K562 (cell line): ENCODE results near the gene USP10. TPM values are rescaled to one million over a fixed set of nuclear protein-coding genes. Genes with fewer than 3 reads are reported as not detected.

Source experiments
- BDP1 ChIP-seq: IDR thresholded peaks from 3 replicates; pipeline ENCODE4 v1.6.1; 2011; ENCODE audit not compliant: insufficient read length, insufficient read depth
- COPS2 ChIP-seq: fragments of 450-650 bp; conservative IDR thresholded peaks from 2 replicates; pipeline ENCODE4 v1.6.1; 2016; ENCODE audit warnings: mild to moderate bottlenecking, moderate library complexity
- DIDO1 ChIP-seq: fragments of 450-650 bp; IDR thresholded peaks from 2 replicates; pipeline ENCODE4 v1.6.1; 2016; ENCODE audit warnings: low read depth, missing biosample characterization, missing genetic modification characterization
- FOXK2 ChIP-seq, 2 experiments: fragments of 450-650 bp; IDR thresholded peaks in 1 of 2; conservative IDR thresholded peaks in 1 of 2; 2 replicates each; pipeline ENCODE4 v1.6.1; 2016; ENCODE audit warnings: low read depth in 2 of 2, mild to moderate bottlenecking in 1 of 2
- HDGF ChIP-seq: fragments of 450-650 bp; IDR thresholded peaks from 2 replicates; pipeline ENCODE4 v1.6.1; 2016
- KAT8 ChIP-seq: fragments of 450-650 bp; IDR thresholded peaks from 2 replicates; pipeline ENCODE4 v1.6.1; 2016; ENCODE audit warnings: low read depth, mild to moderate bottlenecking
- MCM2 ChIP-seq: fragments of 450-650 bp; IDR thresholded peaks from 2 replicates; pipeline ENCODE4 v1.6.1; 2017; ENCODE audit warnings: low read depth, mild to moderate bottlenecking
- NCOA6 ChIP-seq: fragments of 450-650 bp; IDR thresholded peaks from 2 replicates; pipeline ENCODE4 v1.6.1; 2017; ENCODE audit warnings: mild to moderate bottlenecking
- NKRF ChIP-seq: fragments of 450-650 bp; IDR thresholded peaks from 2 replicates; pipeline ENCODE4 v1.6.1; 2016; ENCODE audit warnings: borderline replicate concordance
- NR2F6 ChIP-seq: fragments of 450-650 bp; formaldehyde crosslinking; IDR thresholded peaks from 2 replicates; pipeline ENCODE4 v1.4.0; 2020; ENCODE audit warnings: mild to moderate bottlenecking
- PCBP2 ChIP-seq: fragments of 200-400 bp; formaldehyde crosslinking; IDR thresholded peaks from 2 replicates; pipeline ENCODE4 v1.6.1; 2018; ENCODE audit warnings: low read length, low read depth, mild to moderate bottlenecking, moderate library complexity; ENCODE audit not compliant: poor library complexity, severe bottlenecking
- POLR2G ChIP-seq: fragments of 200-400 bp; formaldehyde crosslinking; IDR thresholded peaks from 2 replicates; pipeline ENCODE4 v1.6.1; 2017; ENCODE audit warnings: low read depth, mild to moderate bottlenecking, antibody characterized with exemption, low read length, moderate library complexity
- SMARCC2 ChIP-seq: fragments of 450-650 bp; IDR thresholded peaks from 2 replicates; pipeline ENCODE4 v1.6.1; 2017; ENCODE audit warnings: antibody characterized with exemption, moderate library complexity, mild to moderate bottlenecking, low read depth
- TEAD1 ChIP-seq, 2 experiments: fragments of 450-650 bp in 1 of 2; sonication (generic) in 1 of 2; formaldehyde crosslinking; IDR thresholded peaks; 2 replicates each; pipeline versions ENCODE4 v1.4.0 to v1.8.0; 2020 to 2022; ENCODE audit warnings: mild to moderate bottlenecking in 2 of 2, missing genetic modification reagents in 1 of 2
- TFAM ChIP-seq: fragments of 250-450 bp; sonication (Bioruptor Pico); conservative IDR thresholded peaks from 2 replicates; pipeline ENCODE4 v1.5.0; 2021; ENCODE audit warnings: mild to moderate bottlenecking, moderate library complexity
- ZBTB34 ChIP-seq: fragments of 250-450 bp; sonication (Bioruptor Pico); IDR thresholded peaks from 2 replicates; pipeline ENCODE4 v1.8.0; 2021; ENCODE audit warnings: mild to moderate bottlenecking, moderate library complexity
- ZBTB9 ChIP-seq: fragments of 450-650 bp; formaldehyde crosslinking; IDR thresholded peaks from 2 replicates; pipeline ENCODE4 v1.4.0; 2020; ENCODE audit warnings: mild to moderate bottlenecking, moderate library complexity
- ZHX1 ChIP-seq: fragments of 150-350 bp; conservative IDR thresholded peaks from 2 replicates; pipeline ENCODE4 v1.6.1; 2014; ENCODE audit warnings: low read length
- ZNF263 ChIP-seq: sonication (generic); formaldehyde crosslinking; IDR thresholded peaks from 2 replicates; pipeline ENCODE4 v1.8.0; 2022; ENCODE audit warnings: mild to moderate bottlenecking, missing genetic modification reagents, borderline replicate concordance
- ZNF445 ChIP-seq: fragments of 250-450 bp; sonication (Bioruptor Pico); IDR thresholded peaks from 2 replicates; pipeline ENCODE4 v1.4.0; 2020; ENCODE audit warnings: low read depth, mild to moderate bottlenecking, moderate library complexity
- ZNF778 ChIP-seq: fragments of 450-650 bp; formaldehyde crosslinking; IDR thresholded peaks from 2 replicates; pipeline ENCODE4 v1.4.0; 2020; ENCODE audit warnings: mild to moderate bottlenecking, moderate library complexity
- ZNF830 ChIP-seq: fragments of 250-450 bp; sonication (Bioruptor Pico); IDR thresholded peaks from 2 replicates; pipeline ENCODE4 v1.5.0; 2021; ENCODE audit warnings: mild to moderate bottlenecking
- polyA plus RNA-seq, 8 experiments: library from polyadenylated mRNA; depleted of rRNA in 4 of 8; stranded (reverse) in 5 of 8; unstranded in 3 of 8; fragments of >200 nt; fragmentation: Nextera tagmentation in 2 of 8; fragmentation: Illumina TruSeq in 1 of 8; extraction: Ambion mirVana in 2 of 8; extraction: Trizol in 1 of 8; gene quantifications; 2 replicates each; pipeline versions ENCODE4 v1.2.1 to v1.2.3, GENCODE V29; 2011 to 2014; ENCODE audit warnings: inconsistent platforms in 1 of 8, missing spikeins in 1 of 8
- total RNA-seq, 7 experiments: library from RNA; depleted of rRNA in 6 of 7; stranded (reverse); fragments of >200 nt in 6 of 7; fragmentation: Illumina TruSeq in 2 of 7; extraction: Trizol in 2 of 7; gene quantifications; 2 replicates each; pipeline versions ENCODE4 v1.2.1 to v1.2.3, GENCODE V29; 2011 to 2021; ENCODE audit warnings: low replicate concordance in 1 of 7

The USP10 gene
- total and polyA plus RNA-seq, 9 of the 15 experiments (the other 6 are each of a cell fraction or from before 2014, with no cell fraction given), result 61.7 to 197 (median 116) TPM

GRCh38 chr16:84738255-84739038, 38.6 kb downstream of the USP10 start (continued):
- no peak for TF ChIP-seq ZBTB9
- no peak for TF ChIP-seq SMARCC2
- TF ChIP-seq COPS2, result no peak
- no peak for TF ChIP-seq MCM2
- no peak for TF ChIP-seq NR2F6 (CRISPR knock-in tag)
- TF ChIP-seq POLR2G, result no peak
- 0 out of 2 replicates have a peak, but pooled peaks have one; percentile 37 for TF ChIP-seq HDGF
- TF ChIP-seq ZNF830, result no peak
- no peak for TF ChIP-seq KAT8
- peak; percentile 34; the same call in 1 of the 2 replicates for TF ChIP-seq ZNF263
- no peak for TF ChIP-seq ZHX1
- no peak for TF ChIP-seq NKRF
- TF ChIP-seq TFAM (CRISPR knock-in tag), result no peak
- no peak for TF ChIP-seq PCBP2
- TF ChIP-seq ZNF445 (CRISPR knock-in tag), result no peak
- TF ChIP-seq ZNF778, result no peak
- no peak for TF ChIP-seq TEAD1 (CRISPR knock-in tag; IDR thresholded peaks at IDR 0.05)
- TF ChIP-seq NCOA6, result no peak
- TF ChIP-seq DIDO1, result no peak
- no peak for TF ChIP-seq ZBTB34 (CRISPR knock-in tag)
- peak in 1 of 2 experiments; percentile 13; a peak in 1 of 4 replicates for TF ChIP-seq FOXK2 (conservative IDR thresholded peaks at IDR 0.05 in 1 of 2, IDR thresholded peaks at IDR 0.05 in 1 of 2; ENCODE audit: low read depth in 2 of 2)
- no peak for TF ChIP-seq BDP1
